Natural killer cell (primary cell): Measurements from ENCODE around the gene INPP5D. TPM values are rescaled to one million over a fixed set of nuclear protein-coding genes. Genes with fewer than 3 reads are reported as not detected.

Experiments
- ATAC-seq, 3 donors: fragments of 150-1000 bp in 2 of 3; fragments of 200-7000 bp in 1 of 3; cut with Tn5 transposase; 1 replicate in 1 of 3; 2 replicates in 2 of 3; pipeline ENCODE4 v1.10.0; 2021; ENCODE audit warnings: mild to moderate bottlenecking in 2 of 3, moderate library complexity in 2 of 3
- DNase-seq, 2 donors: peaks; one replicate each; pipeline versions ENCODE4 v3.0.0 to v3.0.0-alpha.2; 2013 to 2021; ENCODE audit warnings: mixed read lengths in 1 of 2
- H3K27ac ChIP-seq: one replicate; pipeline ENCODE4 v1.5.1; 2013; ENCODE audit warnings: mild to moderate bottlenecking, low read length
- H3K27me3 ChIP-seq: one replicate; pipeline ENCODE4 v1.6.1; 2013; ENCODE audit warnings: low read length; ENCODE audit not compliant: control insufficient read depth, insufficient read depth
- H3K36me3 ChIP-seq: one replicate; pipeline ENCODE4 v1.6.1; 2013; ENCODE audit warnings: low read length; ENCODE audit not compliant: control insufficient read depth, insufficient read depth
- H3K4me1 ChIP-seq: one replicate; pipeline ENCODE4 v1.6.1; 2013; ENCODE audit warnings: low read length; ENCODE audit not compliant: control insufficient read depth, insufficient read depth
- H3K4me3 ChIP-seq: one replicate; pipeline ENCODE4 v1.5.1; 2013; ENCODE audit warnings: low read length
- H3K9me3 ChIP-seq: one replicate; pipeline ENCODE4 v1.6.1; 2013; ENCODE audit warnings: low read length; ENCODE audit not compliant: control insufficient read depth, insufficient read depth
- H3K27ac Mint-ChIP-seq, 2 donors: one replicate each; pipeline ENCODE4 v1.8.0; 2022; ENCODE audit warnings: mild to moderate bottlenecking in 2 of 2, mixed read lengths in 2 of 2, moderate library complexity in 1 of 2
- H3K27me3 Mint-ChIP-seq, 2 donors: one replicate each; pipeline ENCODE4 v1.8.0; 2022; ENCODE audit warnings: low read depth in 2 of 2, mixed read lengths in 2 of 2
- H3K36me3 Mint-ChIP-seq: one replicate; pipeline ENCODE4 v1.8.0; 2022; ENCODE audit warnings: mixed read lengths
- H3K4me1 Mint-ChIP-seq, 2 donors: one replicate each; pipeline ENCODE4 v1.8.0; 2022; ENCODE audit warnings: mixed read lengths in 2 of 2
- H3K4me3 Mint-ChIP-seq: one replicate; pipeline ENCODE4 v1.8.0; 2022; ENCODE audit warnings: mild to moderate bottlenecking, moderate library complexity, mixed read lengths
- H3K9me3 Mint-ChIP-seq, 2 donors: one replicate each; pipeline ENCODE4 v1.8.0; 2022; ENCODE audit warnings: mixed read lengths in 2 of 2
- CTCF ChIP-seq: fragments of 200-600 bp; IDR thresholded peaks from one replicate; pipeline ENCODE4 v1.8.0; 2022; ENCODE audit warnings: antibody characterized with exemption
- WGBS: methylation state at CpG from one replicate; pipeline ENCODE4 v1.1.7; 2013; ENCODE audit warnings: missing lambda C conversion rate; ENCODE audit not compliant: insufficient coverage; 5-methylcytosine and 5-hydroxymethylcytosine counted together
- intact Hi-C: fragments of 100-400 bp; cut with micrococcal nuclease; formaldehyde crosslinking; loops from one replicate; pipeline ENCODE4 v1.14.2; 2022
- total RNA-seq, 4 donors: library from RNA; stranded (reverse); fragments of 120-200 nt in 1 of 4; gene quantifications; one replicate each; pipeline versions ENCODE4 v1.2.3 to v1.2.4, GENCODE V29; 2013 to 2022

INPP5D gene
- total RNA-seq, result 100 to 1,000 TPM; 385 to 498 (median 497) TPM
- 211 TPM for total RNA-seq (2013)

GRCh38 chr2:233059797-233060500 lies at the start of gene INPP5D:
Gene INPP5D (plus strand): TSS chr2:233060342. CDS start chr2:233060479, 137 bp downstream.
- WGBS, result 0% methylated on average over 21 of the region's 26 CpGs
- peaks cover 51% of the 10 kb centered on the region for H3K4me1 ChIP-seq
- no peaks in the 10 kb centered on the region for H3K9me3 ChIP-seq
- peaks cover 11% of the 10 kb centered on the region for H3K36me3 ChIP-seq
- Mint-ChIP-seq H3K36me3 (no peaks in the 10 kb centered on the region), H3K4me1 (peaks cover 49 to 59% of the 10 kb centered on the region in 2 donors), H3K27me3 (no peaks in the 10 kb centered on the region), H3K27ac (peak within 1 kb of the TSS; percentile 90 to 92), H3K4me3 (peak within 1 kb of the TSS; percentile 89), H3K9me3 (no peaks in the 10 kb centered on the region)
- peak; percentile 65 to 90 for DNase-seq
- TF ChIP-seq CTCF, result no peak
- peak within 1 kb of the TSS; percentile 93 for H3K27ac ChIP-seq
- no peaks in the 10 kb centered on the region for H3K27me3 ChIP-seq
- peak; percentile 58 to 80 (median 71) for ATAC-seq
- intact Hi-C loops, result loop anchor here (2.0 to 5.0 kb wide), 5 partner anchors 17 to 192 kb away; partner anchors contain the start of gene ATG16L1
- H3K4me3 ChIP-seq, result peak within 1 kb of the TSS; percentile 91

GRCh38 chr2:233010569-233011267 lies 49.4 kb upstream of the INPP5D start:
- Histone ChIP-seq H3K4me1 (no peaks in the 10 kb centered on the region), H3K27me3 (no peaks in the 10 kb centered on the region), H3K27ac (no peak overlapping the region), H3K4me3 (no peak overlapping the region), H3K9me3 (no peaks in the 10 kb centered on the region), H3K36me3 (no peaks in the 10 kb centered on the region)
- no peak overlapping the region for H3K27ac Mint-ChIP-seq
- H3K4me1 Mint-ChIP-seq, result no peaks in the 10 kb centered on the region
- H3K9me3 Mint-ChIP-seq, result peaks cover 0 to 3% of the 10 kb centered on the region in 2 donors
- TF ChIP-seq CTCF, result no peak
- 96% methylated on average over 9 of the region's 9 CpGs for WGBS
- ATAC-seq (no peak), DNase-seq (no peak)
- H3K36me3 Mint-ChIP-seq, result no peaks in the 10 kb centered on the region
- H3K27me3 Mint-ChIP-seq, result peaks cover 0 to 4% of the 10 kb centered on the region in 2 donors
- no peak overlapping the region for H3K4me3 Mint-ChIP-seq
- intact Hi-C loops, result no loop called here

GRCh38 chr2:233011268-233011650 lies 48.9 kb upstream of the INPP5D start:
- no peak overlapping the region for H3K27ac ChIP-seq
- H3K4me3 Mint-ChIP-seq, result no peak overlapping the region
- WGBS, result 88% methylated on average over 6 of the region's 6 CpGs
- H3K36me3 Mint-ChIP-seq, result no peaks in the 10 kb centered on the region
- no peak for TF ChIP-seq CTCF
- no peak overlapping the region for H3K27ac Mint-ChIP-seq
- DNase-seq (no peak), ATAC-seq (no peak)
- H3K4me1 ChIP-seq, result no peaks in the 10 kb centered on the region
- peaks cover 0 to 4% of the 10 kb centered on the region in 2 donors for H3K27me3 Mint-ChIP-seq
- peaks cover 0 to 3% of the 10 kb centered on the region in 2 donors for H3K9me3 Mint-ChIP-seq
- H3K9me3 ChIP-seq, result no peaks in the 10 kb centered on the region
- no peaks in the 10 kb centered on the region for H3K27me3 ChIP-seq
- H3K4me3 ChIP-seq, result no peak overlapping the region
- H3K36me3 ChIP-seq, result no peaks in the 10 kb centered on the region
- no peaks in the 10 kb centered on the region for H3K4me1 Mint-ChIP-seq
- intact Hi-C loops, result no loop called here
